ENCODE data around the gene FLNC. TPM values are rescaled to one million over a fixed set of nuclear protein-coding genes. Genes with fewer than 3 reads are reported as not detected.

Gene FLNC
- total and polyA plus RNA-seq, 2 experiments from 2014 or later: 74.0 to 304 TPM

DNA sequence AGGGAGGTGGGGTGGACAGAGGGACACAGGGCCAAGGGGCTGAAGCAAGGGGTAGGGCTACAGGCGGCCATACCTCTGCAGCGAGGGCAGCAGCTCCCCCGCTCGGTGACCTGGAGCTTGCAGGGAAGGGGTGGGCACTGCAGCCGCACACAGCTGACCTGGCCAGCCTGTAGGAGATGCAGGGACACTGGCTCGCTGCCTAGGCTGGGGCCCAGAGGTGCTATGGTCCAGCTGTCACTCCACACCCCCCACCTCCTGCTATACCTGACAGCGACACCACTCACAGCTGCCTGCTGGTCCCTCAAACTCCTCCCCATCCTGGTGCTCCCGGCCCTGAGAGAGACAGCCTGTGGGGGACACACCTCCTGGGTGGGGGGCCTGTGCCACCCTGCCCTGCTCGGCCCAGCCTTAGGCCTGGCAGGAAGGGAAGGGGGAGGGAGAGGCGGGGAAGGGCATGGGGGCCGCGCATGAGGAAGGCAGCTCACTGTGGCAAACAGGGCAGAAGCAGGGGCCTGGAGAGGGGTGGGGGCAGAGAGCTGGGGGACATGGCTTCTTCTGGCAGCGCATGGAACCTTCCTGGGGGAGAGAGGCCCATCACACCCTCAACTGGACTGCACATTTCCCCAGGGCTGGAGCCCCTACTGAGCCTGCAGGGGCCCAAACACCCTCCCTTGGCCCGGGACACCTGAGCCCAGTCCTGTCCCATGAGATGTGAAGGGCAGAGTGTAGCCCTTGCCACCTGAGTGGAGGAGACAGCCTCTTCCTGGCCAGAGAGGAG lies 56.4 kb downstream of the FLNC start:
- Histone ChIP-seq H3K9me2 (ENCODE audit: insufficient read depth) (no peaks in the 10 kb centered on the region), H2AFZ (no peak overlapping the region), H3K4me2 (ENCODE audit: unreplicated experiment) (no peak overlapping the region), H3K36me3 (ENCODE audit: low read depth) (no peaks in the 10 kb centered on the region), H3K4me1 (ENCODE audit: insufficient read depth) (no peaks in the 10 kb centered on the region), H3K79me2 (ENCODE audit: insufficient read depth) (no peaks in the 10 kb centered on the region), H3F3A (ENCODE audit: insufficient read depth) (no peaks in the 10 kb centered on the region), H4K20me1 (ENCODE audit: insufficient read depth) (no peaks in the 10 kb centered on the region), H3K27me3 (replicated peaks; ENCODE audit: insufficient read depth) (no peaks in the 10 kb centered on the region), H3K27ac (no peak overlapping the region), H3K9me3 (ENCODE audit: low read depth) (no peaks in the 10 kb centered on the region), H3K9ac (no peak overlapping the region), H3K4me3 (no peak overlapping the region)
- 66 to 74% methylated on average over 9 to 13 of the region's 14 CpGs for WGBS, 2 experiments (ENCODE audit: low coverage in 1 of 2, low lambda C conversion rate in 2 of 2, missing lambda C conversion rate in 2 of 2)
- no peak for TF ChIP-seq EZH2phosphoT487 (IDR thresholded peaks at IDR 0.05; ENCODE audit: insufficient read depth, low read depth)
- TF ChIP-seq EZH2 (IDR thresholded peaks at IDR 0.05; ENCODE audit: insufficient read depth, poor library complexity, severe bottlenecking): no peak
- in situ Hi-C loops (cut with MboI): loop anchor here (25.0 kb wide), 1 partner anchor 274 kb away; no protein-coding TSS in a partner anchor
- no peak for DNase-seq

DNA sequence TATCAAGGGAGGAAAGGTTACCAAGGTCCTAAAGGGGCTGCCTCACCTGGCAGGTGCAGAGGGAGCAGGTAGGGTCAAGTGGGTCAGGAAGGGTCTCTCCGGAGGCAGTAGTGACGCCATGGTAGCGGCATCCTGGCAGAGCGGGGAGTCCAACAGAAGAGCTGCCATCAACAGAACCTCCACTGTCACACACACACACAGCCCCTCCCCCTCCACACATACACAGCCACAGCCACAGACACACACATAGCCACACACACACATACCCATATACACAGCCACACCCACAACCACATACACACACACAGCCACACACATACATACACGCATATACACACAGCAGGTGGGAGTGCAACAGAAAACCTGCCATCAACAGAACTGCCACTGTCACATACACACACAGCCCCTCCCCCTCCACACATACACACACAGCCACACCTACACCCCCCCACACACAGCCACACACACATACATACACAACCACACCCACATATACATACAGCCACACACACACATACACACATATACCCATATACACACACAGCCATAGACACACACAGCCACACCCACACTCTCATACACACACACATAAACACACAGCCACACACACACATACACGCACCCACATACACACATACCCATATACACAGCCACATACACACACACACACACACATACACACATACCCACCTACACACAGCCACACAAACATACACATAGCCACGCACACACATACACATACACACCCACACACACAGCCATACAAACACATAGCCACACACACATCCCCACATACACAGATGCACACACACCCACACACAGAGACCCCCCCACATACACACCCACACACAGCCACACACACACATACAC lies 57.2 kb downstream of the FLNC start:
- H3K79me2 ChIP-seq (ENCODE audit: insufficient read depth): no peaks in the 10 kb centered on the region
- H3K9ac ChIP-seq: no peak overlapping the region
- no peak overlapping the region for H3K4me2 ChIP-seq (ENCODE audit: unreplicated experiment)
- H3K27me3 ChIP-seq (replicated peaks; ENCODE audit: insufficient read depth): no peaks in the 10 kb centered on the region
- no peaks in the 10 kb centered on the region for H3F3A ChIP-seq (ENCODE audit: insufficient read depth)
- in situ Hi-C loops (cut with MboI): loop anchor here (25.0 kb wide), 1 partner anchor 275 kb away; no protein-coding TSS in a partner anchor
- no peak overlapping the region for H3K4me3 ChIP-seq
- H4K20me1 ChIP-seq (ENCODE audit: insufficient read depth): no peaks in the 10 kb centered on the region
- no peaks in the 10 kb centered on the region for H3K9me3 ChIP-seq (ENCODE audit: low read depth)
- H3K27ac ChIP-seq: no peak overlapping the region
- 77 to 88% methylated on average over 3 to 7 of the region's 7 CpGs for WGBS, 2 experiments (ENCODE audit: low coverage in 1 of 2, low lambda C conversion rate in 2 of 2, missing lambda C conversion rate in 2 of 2)
- H3K36me3 ChIP-seq (ENCODE audit: low read depth): no peaks in the 10 kb centered on the region
- H3K4me1 ChIP-seq (ENCODE audit: insufficient read depth): no peaks in the 10 kb centered on the region
- no peak for DNase-seq
- no peaks in the 10 kb centered on the region for H3K9me2 ChIP-seq (ENCODE audit: insufficient read depth)
- H2AFZ ChIP-seq: no peak overlapping the region
- TF ChIP-seq EZH2 (IDR thresholded peaks at IDR 0.05; ENCODE audit: insufficient read depth, poor library complexity, severe bottlenecking): no peak
- no peak for TF ChIP-seq EZH2phosphoT487 (IDR thresholded peaks at IDR 0.05; ENCODE audit: insufficient read depth, low read depth)

DNA sequence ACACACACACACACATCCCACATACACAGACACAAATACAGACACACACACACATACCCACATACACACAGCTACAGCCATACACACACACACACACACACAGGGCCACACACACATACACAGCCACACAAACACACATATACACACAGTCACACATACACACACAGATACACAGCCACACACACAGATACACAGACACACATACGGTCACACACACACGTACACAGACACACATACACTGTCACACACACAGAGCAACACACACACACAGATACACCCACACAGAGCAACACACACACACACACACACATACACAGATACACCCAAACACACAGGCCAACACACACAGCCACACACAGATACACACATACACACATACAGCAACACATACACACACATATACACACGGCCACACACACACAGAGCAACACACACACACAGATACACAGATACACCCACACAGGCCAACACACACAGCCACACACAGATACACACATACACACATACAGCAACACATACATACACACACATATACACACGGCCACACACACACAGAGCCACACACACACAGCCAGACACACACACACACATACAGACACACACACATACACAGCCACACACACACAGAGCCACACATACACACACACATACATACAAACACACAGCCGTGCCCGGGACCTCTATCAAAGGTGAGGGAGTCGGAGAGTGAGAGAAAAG lies 58.0 kb downstream of the FLNC start:
- TF ChIP-seq EZH2 (IDR thresholded peaks at IDR 0.05; ENCODE audit: insufficient read depth, poor library complexity, severe bottlenecking) (no peak), EZH2phosphoT487 (IDR thresholded peaks at IDR 0.05; ENCODE audit: insufficient read depth, low read depth) (no peak)
- WGBS, 2 experiments (ENCODE audit: low coverage in 1 of 2, low lambda C conversion rate in 2 of 2, missing lambda C conversion rate in 2 of 2): 81 to 84% methylated on average over 7 of the region's 7 CpGs
- Histone ChIP-seq H3K4me2 (ENCODE audit: unreplicated experiment) (no peak overlapping the region), H3K9me3 (ENCODE audit: low read depth) (no peaks in the 10 kb centered on the region), H3K4me3 (no peak overlapping the region), H2AFZ (no peak overlapping the region), H3K9me2 (ENCODE audit: insufficient read depth) (no peaks in the 10 kb centered on the region), H4K20me1 (ENCODE audit: insufficient read depth) (no peaks in the 10 kb centered on the region), H3K4me1 (ENCODE audit: insufficient read depth) (no peaks in the 10 kb centered on the region), H3K27me3 (replicated peaks; ENCODE audit: insufficient read depth) (no peaks in the 10 kb centered on the region), H3K36me3 (ENCODE audit: low read depth) (no peaks in the 10 kb centered on the region), H3F3A (ENCODE audit: insufficient read depth) (no peaks in the 10 kb centered on the region), H3K79me2 (ENCODE audit: insufficient read depth) (no peaks in the 10 kb centered on the region), H3K9ac (no peak overlapping the region), H3K27ac (no peak overlapping the region)
- in situ Hi-C loops (cut with MboI): loop anchor here (25.0 kb wide), 1 partner anchor 276 kb away; no protein-coding TSS in a partner anchor
- no peak for DNase-seq

DNA sequence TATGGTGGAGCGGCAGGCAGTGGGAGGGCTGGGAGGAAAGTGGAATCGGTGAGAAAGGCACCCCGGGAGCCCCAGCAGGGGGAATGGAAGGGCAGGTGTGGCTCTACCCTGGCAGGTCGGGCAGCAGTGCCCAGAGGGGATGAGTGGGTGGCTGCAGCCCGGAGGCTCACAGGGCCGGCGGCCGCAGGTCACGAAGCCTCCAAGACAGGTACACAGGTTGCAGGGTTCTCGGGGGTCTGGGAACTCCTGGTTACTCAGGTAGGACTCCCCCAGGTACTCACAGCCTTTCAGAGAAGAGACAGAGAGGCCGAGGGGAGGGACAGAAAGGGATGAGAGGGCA lies 58.5 kb downstream of the FLNC start:
- Histone ChIP-seq H3K9ac (no peak overlapping the region), H3K36me3 (ENCODE audit: low read depth) (no peaks in the 10 kb centered on the region), H3K4me3 (no peak overlapping the region), H4K20me1 (ENCODE audit: insufficient read depth) (no peaks in the 10 kb centered on the region), H3F3A (ENCODE audit: insufficient read depth) (no peaks in the 10 kb centered on the region), H2AFZ (no peak overlapping the region), H3K9me3 (ENCODE audit: low read depth) (no peaks in the 10 kb centered on the region), H3K27me3 (replicated peaks; ENCODE audit: insufficient read depth) (no peaks in the 10 kb centered on the region), H3K9me2 (ENCODE audit: insufficient read depth) (no peaks in the 10 kb centered on the region), H3K79me2 (ENCODE audit: insufficient read depth) (no peaks in the 10 kb centered on the region), H3K4me2 (ENCODE audit: unreplicated experiment) (no peak overlapping the region), H3K27ac (no peak overlapping the region), H3K4me1 (ENCODE audit: insufficient read depth) (no peaks in the 10 kb centered on the region)
- 83 to 84% methylated on average over 11 of the region's 11 CpGs for WGBS, 2 experiments (ENCODE audit: low coverage in 1 of 2, low lambda C conversion rate in 2 of 2, missing lambda C conversion rate in 2 of 2)
- no peak for DNase-seq
- TF ChIP-seq EZH2 (IDR thresholded peaks at IDR 0.05; ENCODE audit: insufficient read depth, poor library complexity, severe bottlenecking) (no peak), EZH2phosphoT487 (IDR thresholded peaks at IDR 0.05; ENCODE audit: insufficient read depth, low read depth) (no peak)
- in situ Hi-C loops (cut with MboI): loop anchor here (25.0 kb wide), 1 partner anchor 276 kb away; no protein-coding TSS in a partner anchor
